Dermis blood vessel endothelial cell (primary cell): Measurements from ENCODE around the gene NRXN3. TPM values are rescaled to one million over a fixed set of nuclear protein-coding genes. Genes with fewer than 3 reads are reported as not detected.
A peak's percentile ranks its signal among the peaks of the same experiment; 100 is the strongest.

Experiments
- DNase-seq: peaks from one replicate; pipeline ENCODE4 v3.0.0; 2010
- total RNA-seq: library from RNA; depleted of rRNA; stranded (reverse); fragments of >200 nt; gene quantifications from 2 replicates; pipeline ENCODE4 v1.2.3, GENCODE V29; 2014

Gene NRXN3
- total RNA-seq, 1 donor from 2014 or later, result under 0.01 TPM

DNA sequence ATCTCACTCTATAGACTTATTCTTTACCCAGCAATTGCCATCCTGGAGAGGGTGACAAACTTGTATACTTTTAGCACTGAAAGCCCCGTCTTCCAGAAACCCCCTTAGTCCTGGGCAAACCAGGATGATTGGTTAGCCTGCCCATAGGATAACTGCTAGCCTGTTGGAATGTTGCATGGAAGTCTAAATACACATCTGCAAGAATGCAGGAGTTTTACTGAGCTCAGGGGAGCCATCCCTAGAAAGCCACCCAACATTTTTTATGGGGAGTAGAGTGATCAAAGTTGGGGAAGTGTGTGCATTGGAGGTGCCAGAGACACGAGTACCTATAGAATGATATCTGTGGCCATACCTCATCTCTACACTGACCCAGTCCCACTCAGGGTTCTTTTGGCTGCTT, 155.7 kb downstream of the NRXN3 start:
- no peak for DNase-seq

DNA sequence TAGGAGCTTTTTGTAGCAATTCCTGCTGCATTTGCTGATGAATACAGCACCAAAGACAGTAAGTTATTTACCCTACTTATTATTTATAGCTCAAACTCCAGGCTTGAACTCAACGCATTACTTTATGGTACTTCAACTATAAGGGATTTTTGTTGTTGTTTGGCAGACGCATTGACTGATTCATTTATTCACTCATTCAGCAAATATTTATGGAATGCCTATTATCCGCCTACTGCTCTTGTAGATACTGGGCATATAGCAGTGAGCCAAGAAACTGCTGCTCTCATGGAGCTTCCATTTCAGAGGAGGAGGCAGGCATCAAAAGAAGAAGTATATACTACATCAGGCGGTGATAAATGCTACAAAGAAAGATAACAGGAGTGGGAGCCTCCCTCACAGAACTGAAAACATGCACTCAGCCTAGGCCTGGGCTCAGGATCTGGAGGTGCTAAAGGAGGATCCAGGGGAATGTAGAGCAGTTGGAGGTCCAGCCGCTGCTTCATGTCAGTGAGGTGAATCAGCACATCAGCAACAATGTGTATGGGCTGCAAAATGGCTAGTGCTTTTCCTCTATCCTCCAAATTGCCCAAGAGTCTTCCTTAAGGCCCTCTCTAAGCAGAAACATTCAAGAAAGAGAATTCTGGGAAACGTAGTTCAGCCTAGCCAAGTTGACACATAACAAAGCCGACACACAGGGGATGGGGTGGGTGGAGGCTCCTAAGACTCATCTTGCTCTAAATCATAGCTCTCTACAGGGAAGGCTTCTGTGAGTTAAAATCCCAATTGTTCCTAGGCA, 157.5 kb downstream of the NRXN3 start:
- DNase-seq, result no peak

DNA sequence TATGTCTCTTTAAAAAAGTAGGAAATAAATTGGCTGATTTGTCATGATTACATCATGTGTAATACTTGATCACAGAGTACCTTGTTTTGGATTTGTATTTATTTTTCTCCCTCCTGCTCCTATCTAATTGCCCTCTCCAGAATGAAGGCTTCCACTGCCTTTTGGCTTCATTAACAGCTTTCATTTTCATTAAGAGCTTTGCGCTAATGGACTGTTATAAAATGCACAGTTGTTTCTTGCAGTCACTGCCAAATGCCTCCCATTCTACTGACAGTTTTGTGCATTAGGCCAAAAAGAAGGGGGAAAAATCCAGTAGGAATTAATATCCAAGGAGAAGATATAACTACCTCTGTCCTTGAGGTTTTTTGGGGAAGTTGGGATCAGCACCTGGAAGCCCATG, 159.2 kb downstream of the NRXN3 start:
- DNase-seq, result no peak

DNA sequence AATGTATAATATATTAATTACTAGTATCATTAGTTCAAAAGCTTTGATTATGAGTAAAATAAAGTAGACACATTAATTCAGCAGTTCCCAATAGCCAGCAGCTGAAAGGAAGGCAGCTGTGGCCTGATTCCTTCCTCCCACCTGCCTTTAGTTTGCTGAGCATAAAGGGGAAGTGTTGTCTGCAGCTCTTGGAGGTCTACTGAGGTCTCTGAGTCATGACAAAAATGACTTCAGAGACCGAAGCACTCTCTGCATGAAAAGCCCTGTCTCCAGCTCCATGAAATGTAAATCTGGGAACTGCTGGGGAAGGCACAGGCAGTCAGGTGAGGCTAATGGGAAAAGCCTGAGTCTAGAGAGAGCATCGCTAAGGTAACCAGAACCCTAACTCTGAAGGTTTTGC, 165.4 kb downstream of the NRXN3 start:
- no peak for DNase-seq

DNA sequence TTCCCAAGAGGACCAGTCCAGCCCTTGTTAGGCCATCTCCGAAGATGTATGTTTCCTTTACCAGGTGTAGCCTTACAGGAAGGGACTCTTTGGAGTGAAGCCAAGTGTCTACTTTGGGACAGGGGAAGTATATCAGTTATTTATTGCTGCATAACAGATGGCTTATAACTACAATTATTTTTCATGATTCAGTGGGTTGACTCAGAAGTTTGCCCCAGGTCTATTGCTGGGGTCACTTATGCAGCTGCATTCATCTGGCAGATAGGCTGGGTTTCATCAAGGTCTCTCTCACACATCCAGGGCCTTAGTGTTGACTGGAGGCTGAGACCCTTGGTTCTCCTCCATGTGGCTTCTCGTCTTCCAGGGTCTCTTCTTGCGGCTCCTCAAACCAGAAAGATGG, 170.1 kb downstream of the NRXN3 start:
- DNase-seq, result no peak

DNA sequence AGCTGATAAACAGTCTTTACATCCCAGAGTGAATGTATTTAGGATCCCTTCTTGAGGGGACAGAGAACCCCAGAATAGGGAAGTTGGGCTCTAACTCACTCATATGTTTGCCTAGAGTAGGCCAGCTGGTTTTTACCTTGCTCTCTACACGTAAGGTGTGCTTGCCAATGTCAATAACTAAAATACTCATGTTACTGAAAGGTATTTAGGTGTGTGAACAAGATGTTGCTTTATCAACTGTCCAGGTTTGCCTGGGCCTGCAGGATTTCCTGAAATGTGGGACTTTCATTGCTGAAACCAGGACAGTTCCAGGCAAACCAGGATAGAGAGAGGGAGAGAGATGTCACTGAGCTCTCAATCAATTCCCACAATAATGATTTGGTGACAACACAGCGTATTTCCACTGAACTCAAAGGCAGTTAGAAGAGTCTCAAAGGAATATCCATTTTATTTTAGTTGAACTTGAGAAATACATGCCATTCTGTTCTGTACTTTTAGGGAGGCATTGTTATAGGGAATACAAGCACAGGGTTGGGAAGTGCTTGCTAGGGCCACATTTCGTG, 171.7 kb downstream of the NRXN3 start:
- no peak for DNase-seq

DNA sequence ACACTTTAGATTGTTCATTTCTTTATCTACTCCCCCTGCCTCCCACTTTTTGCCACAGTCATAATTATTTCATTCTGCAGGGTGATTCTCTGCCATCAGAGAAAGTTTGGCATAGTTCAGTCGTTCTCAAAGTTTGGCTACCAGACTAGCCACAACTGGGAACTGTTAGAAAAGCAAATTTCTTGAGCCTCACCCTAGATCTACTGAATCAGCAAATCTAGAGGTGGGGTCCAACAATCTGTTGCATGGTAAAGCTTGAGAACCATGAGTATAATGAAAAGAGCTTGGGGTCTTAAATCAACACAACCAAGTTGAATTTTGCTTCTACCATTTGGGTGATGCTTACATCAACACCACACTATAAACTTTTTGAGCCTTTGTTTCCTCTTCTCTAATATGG, 172.7 kb downstream of the NRXN3 start:
- no peak for DNase-seq

DNA sequence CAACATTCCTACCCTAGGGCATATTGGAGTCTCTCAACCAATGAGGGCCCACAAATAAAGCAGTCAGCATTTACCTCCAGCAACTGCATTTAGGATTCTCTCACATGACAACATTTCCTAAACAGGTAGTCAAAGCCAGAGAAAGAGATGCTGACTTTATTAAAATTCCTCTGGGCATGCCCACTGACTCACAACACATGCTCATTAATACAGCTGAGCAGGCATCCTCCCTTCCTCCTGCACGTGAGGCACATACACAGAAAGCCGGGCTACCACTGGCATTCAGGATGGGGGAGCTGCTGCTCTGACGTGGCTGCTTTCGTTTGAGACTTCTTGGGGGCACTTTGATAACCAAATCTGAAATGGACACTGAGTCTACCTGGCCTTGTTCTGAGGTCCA, 174.1 kb downstream of the NRXN3 start:
- DNase-seq, result no peak

DNA sequence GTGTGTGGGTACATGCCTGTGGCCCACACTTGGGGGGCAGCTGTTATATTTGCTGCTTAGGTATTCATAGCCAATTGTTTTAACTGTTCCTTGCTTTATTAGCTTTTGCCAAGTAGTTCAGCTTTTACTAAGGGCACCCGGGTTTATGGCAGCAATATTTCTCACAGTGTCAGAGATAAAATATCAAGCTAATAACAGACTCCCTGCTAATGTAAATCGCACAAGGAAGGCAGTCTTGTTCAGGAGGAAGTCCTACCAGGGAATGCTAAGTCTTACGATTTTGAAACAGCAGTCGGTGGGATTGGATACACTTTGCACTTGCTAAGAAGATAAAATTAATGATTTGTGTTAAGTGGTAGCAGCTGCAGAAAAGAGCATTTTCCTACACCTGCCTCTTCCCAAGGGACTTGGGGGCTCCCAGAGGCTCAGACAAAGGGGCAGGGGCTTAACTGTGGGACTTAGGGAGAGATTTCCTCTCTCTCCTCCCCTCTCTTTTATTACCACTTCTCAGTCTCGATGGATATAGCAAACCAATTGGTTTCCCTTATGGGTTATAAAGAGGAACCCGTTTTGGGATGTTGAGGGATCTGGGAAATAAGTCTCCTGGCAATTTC, 175.1 kb downstream of the NRXN3 start:
- DNase-seq, result no peak

DNA sequence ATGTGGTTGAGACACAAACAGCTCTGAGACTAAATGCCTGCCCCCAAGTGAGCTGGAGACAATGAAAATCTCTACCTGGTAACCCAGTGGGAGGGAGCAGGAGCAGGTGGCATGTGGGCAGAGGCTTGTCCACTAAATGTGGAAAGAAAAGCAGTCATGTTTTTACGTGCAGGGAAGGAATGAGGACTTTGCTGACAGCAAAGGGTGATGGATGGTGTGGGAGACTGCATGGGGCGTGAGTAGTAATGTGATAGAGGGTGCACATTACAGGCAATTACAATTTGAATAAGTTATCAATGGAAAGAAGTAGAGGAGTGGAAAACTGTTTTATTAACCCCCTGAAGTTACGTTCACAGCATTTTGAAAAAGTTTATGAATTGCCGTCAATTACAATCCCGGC, 176.6 kb downstream of the NRXN3 start:
- no peak for DNase-seq

DNA sequence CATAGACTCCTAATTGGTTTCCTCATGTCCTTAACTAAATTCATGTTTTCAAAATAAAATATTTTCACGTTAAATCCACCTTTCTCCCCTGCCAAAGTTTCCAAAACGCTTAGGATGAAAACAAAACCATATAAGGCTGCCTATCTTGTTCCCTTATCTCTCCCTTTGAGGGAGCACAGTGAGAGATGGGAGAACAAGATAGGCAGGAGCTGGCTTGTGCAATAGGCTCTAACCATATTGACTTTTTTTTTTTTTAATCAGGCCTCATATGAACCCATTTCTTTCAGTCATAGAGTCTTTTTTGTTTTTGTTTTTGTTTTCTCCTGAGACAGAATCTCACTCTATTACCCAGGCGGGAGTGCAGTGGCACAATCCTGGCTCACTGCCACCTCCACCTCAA, 184.9 kb downstream of the NRXN3 start:
- no peak for DNase-seq

DNA sequence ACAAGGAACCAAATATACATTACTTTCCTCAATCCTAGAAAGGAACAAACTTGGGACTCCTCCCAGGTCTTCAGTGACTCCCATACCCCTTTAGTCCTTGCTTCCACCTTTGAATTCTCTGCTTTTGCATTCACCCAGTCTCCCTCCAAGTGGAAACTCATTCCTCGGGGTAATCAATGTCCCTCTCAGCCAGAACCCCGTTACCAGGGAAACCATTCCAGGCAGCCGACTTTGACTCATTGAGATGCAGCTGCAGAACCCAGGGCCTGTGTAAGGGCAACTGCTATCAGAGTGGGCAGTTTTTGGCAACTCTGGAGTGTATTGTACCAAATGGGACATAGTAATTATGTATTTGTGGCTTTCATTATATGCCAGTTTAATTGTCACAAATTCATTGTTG, 186.2 kb downstream of the NRXN3 start:
- DNase-seq, result no peak

DNA sequence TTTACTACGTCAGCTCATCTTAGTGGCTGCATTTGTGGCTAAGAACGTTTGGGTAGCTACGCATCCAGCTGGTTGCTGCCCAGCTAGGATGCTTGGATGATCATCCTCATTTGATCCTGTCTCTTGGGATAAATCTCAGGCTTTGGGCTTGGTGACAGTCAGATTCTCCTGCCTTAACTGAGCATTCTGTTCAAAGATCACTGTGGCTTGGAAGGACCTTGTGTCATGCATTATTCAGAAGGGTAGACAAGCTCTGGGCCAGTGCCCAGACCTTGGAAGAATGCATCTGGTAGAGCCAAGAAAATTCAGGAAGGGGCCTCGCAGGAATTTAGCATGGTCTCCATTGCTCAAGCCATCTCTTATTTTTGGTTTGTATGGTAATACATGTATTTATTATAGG, 188.4 kb downstream of the NRXN3 start:
- no peak for DNase-seq

DNA sequence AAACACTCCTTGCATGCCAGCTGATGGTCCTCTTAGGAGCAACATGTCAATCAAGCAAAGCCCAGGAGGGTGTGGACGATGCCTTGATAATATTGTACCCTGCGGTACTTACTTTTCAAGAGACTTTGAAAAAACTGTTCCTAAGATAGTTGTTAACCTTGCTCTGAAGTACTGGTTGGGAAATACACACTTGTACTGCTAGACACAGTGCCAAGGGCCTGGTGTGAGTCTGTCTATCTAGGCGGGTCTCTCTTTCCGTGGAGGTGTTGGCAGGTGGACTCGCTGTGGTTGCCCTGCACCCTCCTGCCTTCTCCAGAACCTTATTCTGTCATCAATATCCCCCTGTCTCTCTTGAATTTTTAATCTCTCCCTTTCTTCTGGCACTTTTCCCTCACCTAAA, 189.4 kb downstream of the NRXN3 start:
- no peak for DNase-seq

DNA sequence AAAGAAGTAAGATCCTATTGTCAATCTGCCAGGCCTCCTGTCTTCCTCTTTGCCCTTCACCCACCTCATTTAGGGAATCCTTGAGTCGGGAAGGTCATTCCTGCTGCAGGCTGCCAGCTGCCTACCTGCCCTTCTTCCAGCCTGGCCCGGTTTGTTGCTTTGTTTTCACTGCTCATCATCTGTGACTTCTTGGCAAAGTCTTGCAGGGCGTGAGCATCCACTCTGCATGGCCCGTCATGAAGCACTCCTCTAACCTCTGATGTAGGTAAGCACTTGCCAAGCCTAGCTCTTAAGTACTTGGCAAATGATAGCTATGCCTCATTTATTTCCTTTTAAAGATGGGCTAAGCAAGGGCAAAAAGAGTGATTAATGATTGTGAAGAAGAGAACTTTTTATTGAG, 192.8 kb downstream of the NRXN3 start:
- DNase-seq, result no peak

DNA sequence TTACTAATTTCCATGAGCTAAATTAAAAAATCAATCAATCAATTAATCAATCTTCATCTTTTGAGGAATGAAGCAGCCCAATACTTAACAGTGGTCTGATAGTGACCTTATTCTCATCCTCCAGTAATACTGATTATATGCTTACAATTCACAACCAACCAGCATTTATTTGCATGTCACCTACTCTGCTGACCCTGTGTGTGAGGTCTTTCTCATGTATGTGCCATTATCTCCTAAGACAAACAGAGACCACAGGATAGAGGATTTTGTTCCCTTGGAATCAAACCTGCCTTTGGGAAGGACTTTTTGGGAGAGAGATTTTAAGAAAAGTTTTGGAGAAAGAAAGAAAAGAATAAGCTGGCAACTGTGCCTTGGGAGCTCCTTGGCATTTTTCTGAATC, 197.2 kb downstream of the NRXN3 start:
- DNase-seq, result no peak

DNA sequence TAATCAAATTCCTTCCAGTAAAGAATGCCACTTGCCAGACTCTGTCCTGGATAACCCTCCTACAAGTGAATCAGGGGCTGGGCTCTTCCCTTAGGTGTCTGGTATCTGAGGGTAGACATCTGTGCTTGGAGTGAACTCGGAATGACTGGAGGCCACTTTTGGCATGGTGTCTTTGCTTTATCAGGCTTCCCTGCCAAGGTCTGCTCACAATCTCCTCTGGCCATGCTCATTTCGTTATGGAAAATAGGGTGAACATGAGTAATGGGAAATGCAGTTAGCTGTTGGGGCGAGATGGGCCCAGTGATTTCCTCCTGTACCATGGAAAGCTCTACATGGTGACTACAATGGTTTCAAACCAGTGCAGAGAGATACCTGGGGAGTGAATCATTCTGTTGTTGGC, 212.9 kb downstream of the NRXN3 start:
- DNase-seq, result no peak

DNA sequence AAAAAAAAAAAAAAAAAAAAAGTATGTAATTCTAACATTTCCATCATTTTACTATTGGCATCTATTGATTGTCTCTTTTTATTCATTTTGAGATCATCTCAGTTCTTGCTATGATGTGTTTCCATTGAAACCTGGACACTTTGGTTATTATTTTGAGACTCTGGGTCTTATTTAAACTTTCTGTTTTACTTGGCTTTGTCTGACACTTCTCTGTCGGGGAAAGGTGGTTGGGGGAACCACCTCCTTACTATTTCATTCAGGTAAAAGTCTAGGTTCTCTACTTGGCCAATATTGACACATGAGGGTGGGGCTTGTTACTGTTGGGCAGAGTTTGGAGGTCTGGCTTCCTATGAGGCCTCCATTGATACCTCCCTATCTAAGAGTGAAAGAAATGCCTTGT, 228.0 kb downstream of the NRXN3 start:
- DNase-seq, result no peak

DNA sequence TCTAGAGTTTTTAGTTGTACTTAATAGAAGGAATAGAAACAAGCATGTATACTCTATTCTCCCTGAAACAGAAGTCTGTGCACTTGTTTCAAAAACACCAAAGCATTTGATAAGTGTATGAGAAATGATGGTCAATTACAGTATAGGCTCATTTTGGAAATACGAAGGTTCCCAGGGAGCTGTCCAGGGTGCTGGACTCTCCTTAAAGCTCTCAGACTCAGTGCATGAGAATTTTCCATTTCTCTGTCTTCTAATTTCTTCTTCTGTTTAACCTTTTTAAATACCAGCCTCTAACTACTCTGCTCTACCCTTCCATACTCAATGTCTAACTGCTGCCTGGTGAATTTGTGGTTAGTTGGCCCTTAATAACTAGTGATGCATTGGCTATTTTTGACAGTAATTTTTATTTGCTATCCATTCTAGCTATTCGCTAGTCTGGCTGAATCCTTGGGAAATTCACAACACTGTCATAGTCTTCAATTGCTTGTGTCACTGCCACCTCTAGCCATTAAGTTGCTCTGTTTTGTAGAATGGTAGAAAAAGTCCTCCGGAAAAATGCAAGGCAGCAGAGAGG, 229.2 kb downstream of the NRXN3 start:
- DNase-seq, result peak; percentile 4

DNA sequence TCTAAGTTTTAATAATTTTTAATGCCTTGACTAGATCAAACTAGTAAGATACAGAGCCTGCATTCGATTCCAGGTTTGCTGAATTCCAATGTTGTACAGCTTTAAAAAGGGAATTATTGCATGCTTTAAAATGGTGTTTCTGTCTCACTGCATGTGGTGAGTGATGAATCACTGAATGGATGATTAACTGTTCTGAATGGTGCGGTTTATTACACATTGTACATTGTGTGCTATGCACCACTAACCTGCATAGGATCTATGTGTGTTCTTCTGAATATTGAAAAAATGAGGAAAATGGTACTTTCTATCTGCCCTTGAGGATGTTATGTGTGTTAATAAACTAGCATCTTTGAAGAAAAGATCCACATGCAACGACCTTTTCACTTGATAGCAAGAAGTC, 231.7 kb downstream of the NRXN3 start:
- DNase-seq, result no peak

DNA sequence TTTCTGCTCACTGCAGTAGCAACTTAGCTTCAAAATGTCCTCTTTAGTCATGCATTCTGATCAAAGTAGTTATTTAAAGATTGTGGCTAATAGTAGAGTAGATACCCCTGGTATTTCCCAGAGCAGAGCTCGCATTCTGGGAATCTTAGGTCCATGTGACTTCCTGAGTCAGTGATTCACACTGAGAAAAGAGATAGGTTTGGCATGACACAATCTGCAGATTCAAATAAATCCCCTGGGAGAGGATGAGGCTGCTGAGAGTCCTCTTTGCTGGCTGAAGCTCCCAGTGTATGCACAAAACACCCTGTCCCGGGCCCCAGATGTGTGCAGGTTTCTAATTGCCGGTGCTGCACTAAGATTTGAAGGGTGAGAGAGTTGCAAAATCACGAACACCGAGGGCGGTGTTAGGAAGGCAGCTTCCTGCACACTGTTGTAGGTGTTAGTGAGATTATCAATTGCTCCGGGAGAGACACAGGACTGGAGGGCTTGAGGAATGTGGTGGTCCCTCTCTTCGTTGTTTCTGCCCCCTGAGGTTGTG, 233.2 kb downstream of the NRXN3 start:
- no peak for DNase-seq

DNA sequence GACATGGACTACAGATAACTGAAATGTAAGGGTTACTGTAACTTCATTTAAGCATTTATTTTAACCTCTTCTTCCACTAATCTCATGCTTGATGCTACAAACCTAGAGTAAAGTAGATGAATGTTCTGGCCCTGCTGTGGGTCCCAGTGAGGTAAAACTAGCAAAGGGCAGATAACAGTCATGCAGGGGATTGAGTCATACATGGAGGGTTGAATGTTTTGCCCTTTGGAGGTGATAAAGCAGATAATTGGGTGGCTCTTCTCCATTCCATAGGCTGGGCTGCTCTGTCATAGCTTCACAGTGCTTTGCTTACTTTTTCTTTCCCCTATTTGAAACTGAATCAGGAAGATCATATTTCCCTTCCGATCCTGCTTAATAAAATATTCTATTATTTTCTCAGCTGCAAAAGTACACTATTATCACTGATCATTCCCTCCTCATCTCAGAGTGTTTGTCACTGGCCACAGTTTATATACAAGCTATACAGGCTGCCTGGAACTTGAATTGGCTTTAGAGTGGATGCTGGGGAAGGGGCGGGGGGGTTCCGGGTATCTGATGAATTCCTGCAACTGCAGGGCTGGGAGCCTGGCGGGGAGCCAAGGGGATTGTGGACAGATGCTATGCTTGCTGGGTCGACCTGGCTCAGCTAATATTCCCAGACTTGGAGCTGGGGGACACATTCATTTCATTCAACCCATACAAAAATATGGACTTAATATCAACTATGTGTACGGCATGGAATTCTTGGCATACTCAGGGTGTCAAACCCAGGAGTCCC, 235.1 kb downstream of the NRXN3 start:
- DNase-seq, result no peak

DNA sequence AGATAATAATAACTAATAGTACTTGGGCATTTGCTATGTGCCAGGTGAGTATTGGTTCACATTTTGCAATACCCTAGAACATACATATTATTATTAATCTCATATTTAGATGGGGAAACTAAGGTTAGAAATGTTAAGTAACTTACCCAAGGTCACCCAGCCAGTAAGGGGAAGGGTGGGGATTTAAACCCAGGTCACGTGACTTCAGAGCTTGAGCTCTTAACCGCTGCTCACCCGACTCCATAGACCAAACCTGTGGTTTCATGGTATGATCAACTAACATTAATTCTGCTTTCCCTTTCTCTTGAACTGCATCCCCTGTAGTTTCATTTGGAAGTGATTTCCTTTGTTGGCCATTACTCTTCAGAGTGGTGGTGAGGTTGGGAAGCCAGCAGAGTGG, 242.3 kb downstream of the NRXN3 start:
- no peak for DNase-seq
